H9 (cell line): ENCODE data around the gene NTMT1. TPM values are rescaled to one million over a fixed set of nuclear protein-coding genes. Genes with fewer than 3 reads are reported as not detected.
A peak's percentile ranks its signal among the peaks of the same experiment; 100 is the strongest.

Experiments
- DNase-seq: peaks from one replicate; pipeline ENCODE4 v3.0.0-alpha.2; 2017
- H2AFZ ChIP-seq: one replicate; pipeline ENCODE4 v1.6.1; 2013; ENCODE audit warnings: mild to moderate bottlenecking, low read length, control low read depth, moderate library complexity
- H2AK5ac ChIP-seq: 2 replicates; pipeline ENCODE4 v1.6.1; 2013; ENCODE audit warnings: low read length, control low read depth, mixed read lengths; ENCODE audit not compliant: insufficient read length
- H2BK120ac ChIP-seq: one replicate; pipeline ENCODE4 v1.6.1; 2013; ENCODE audit warnings: low read depth, mild to moderate bottlenecking, low read length, control low read depth, inconsistent platforms; ENCODE audit not compliant: poor library complexity, severe bottlenecking
- H2BK12ac ChIP-seq: 2 replicates; pipeline ENCODE4 v1.6.1; 2013; ENCODE audit warnings: low read length, control low read depth, mixed read lengths, low read depth; ENCODE audit not compliant: insufficient read length
- H2BK15ac ChIP-seq: 2 replicates; pipeline ENCODE4 v1.6.1; 2013; ENCODE audit warnings: low read depth, low read length, control low read depth
- H2BK20ac ChIP-seq: one replicate; pipeline ENCODE4 v1.6.1; 2013; ENCODE audit warnings: low read depth, mild to moderate bottlenecking, low read length, control low read depth, inconsistent platforms; ENCODE audit not compliant: poor library complexity, severe bottlenecking
- H2BK5ac ChIP-seq: 2 replicates; pipeline ENCODE4 v1.6.1; 2013; ENCODE audit warnings: low read length, control low read depth, mixed read lengths; ENCODE audit not compliant: insufficient read length
- H3K14ac ChIP-seq: 2 replicates; pipeline ENCODE4 v1.6.1; 2013; ENCODE audit warnings: low read length, control low read depth; ENCODE audit not compliant: insufficient read depth
- H3K18ac ChIP-seq: 2 replicates; pipeline ENCODE4 v1.6.1; 2013; ENCODE audit warnings: low read depth, mild to moderate bottlenecking, mixed read lengths, low read length, control low read depth; ENCODE audit not compliant: insufficient read length
- H3K23ac ChIP-seq: 2 replicates; pipeline ENCODE4 v1.6.1; 2013; ENCODE audit warnings: low read length, control low read depth, mixed read lengths, low read depth; ENCODE audit not compliant: insufficient read length
- H3K23me2 ChIP-seq: 2 replicates; pipeline ENCODE4 v1.6.1; 2013; ENCODE audit warnings: low read depth, mild to moderate bottlenecking, mixed read lengths, low read length, control low read depth; ENCODE audit not compliant: insufficient read length, poor library complexity, severe bottlenecking
- H3K27ac ChIP-seq: 2 replicates; pipeline ENCODE4 v1.5.1; 2013; ENCODE audit warnings: low read length, control low read depth, mixed read lengths, low read depth; ENCODE audit not compliant: insufficient read length
- H3K27me3 ChIP-seq: 2 replicates; pipeline ENCODE4 v1.6.1; 2013; ENCODE audit warnings: low read length, control low read depth, inconsistent platforms; ENCODE audit not compliant: insufficient read depth
- H3K4ac ChIP-seq: 2 replicates; pipeline ENCODE4 v1.6.1; 2013; ENCODE audit warnings: low read depth, mild to moderate bottlenecking, control low read depth, inconsistent platforms, low read length, moderate library complexity
- H3K4me1 ChIP-seq: 2 replicates; pipeline ENCODE4 v1.6.1; 2013; ENCODE audit warnings: low read length, control low read depth, inconsistent platforms; ENCODE audit not compliant: insufficient read depth
- H3K4me2 ChIP-seq: 2 replicates; pipeline ENCODE4 v1.6.1; 2013; ENCODE audit warnings: low read length, control low read depth, mixed read lengths; ENCODE audit not compliant: insufficient read length, insufficient read depth
- H3K56ac ChIP-seq: 2 replicates; pipeline ENCODE4 v1.6.1; 2013; ENCODE audit warnings: low read depth, mild to moderate bottlenecking, mixed read lengths, low read length, control low read depth; ENCODE audit not compliant: insufficient read length
- H3K79me1 ChIP-seq: 2 replicates; pipeline ENCODE4 v1.6.1; 2013; ENCODE audit warnings: low read depth, mild to moderate bottlenecking, moderate library complexity, low read length, control low read depth, inconsistent platforms; ENCODE audit not compliant: insufficient read depth, poor library complexity, severe bottlenecking
- H3K79me2 ChIP-seq: 2 replicates; pipeline ENCODE4 v1.6.1; 2013; ENCODE audit warnings: low read length, control low read depth, inconsistent platforms; ENCODE audit not compliant: insufficient read depth
- H3K9ac ChIP-seq: 2 replicates; pipeline ENCODE4 v1.6.1; 2013; ENCODE audit warnings: low read length, control low read depth, mixed read lengths; ENCODE audit not compliant: insufficient read length; ENCODE audit errors: extremely low read depth
- H3K9me3 ChIP-seq: one replicate; pipeline ENCODE4 v1.6.1; 2013; ENCODE audit warnings: low read depth, low read length, inconsistent platforms; ENCODE audit not compliant: control insufficient read depth
- H3T11ph ChIP-seq: one replicate; pipeline ENCODE4 v1.6.1; 2013; ENCODE audit warnings: mild to moderate bottlenecking, low read length, control low read depth, inconsistent platforms
- H4K20me1 ChIP-seq: one replicate; pipeline ENCODE4 v1.6.1; 2013; ENCODE audit not compliant: control insufficient read depth, insufficient read length, insufficient read depth
- H4K5ac ChIP-seq: 2 replicates; pipeline ENCODE4 v1.6.1; 2013; ENCODE audit warnings: low read depth, mild to moderate bottlenecking, mixed read lengths, low read length, control low read depth; ENCODE audit not compliant: insufficient read length
- H4K8ac ChIP-seq: replicated peaks from 2 replicates; pipeline ENCODE4 v1.6.1; 2013; ENCODE audit warnings: low read length, control low read depth, mixed read lengths, low read depth; ENCODE audit not compliant: insufficient read length
- H4K91ac ChIP-seq: 2 replicates; pipeline ENCODE4 v1.6.1; 2013; ENCODE audit warnings: low read depth, mild to moderate bottlenecking, moderate library complexity, mixed read lengths, low read length, control low read depth; ENCODE audit not compliant: insufficient read length
- H3K27ac Mint-ChIP-seq, 3 experiments: 2 replicates in 2 of 3; 3 replicates in 1 of 3; pipeline ENCODE4 v1.8.0; 2020 to 2021; ENCODE audit warnings: mixed read lengths in 3 of 3, mild to moderate bottlenecking in 1 of 3, moderate library complexity in 1 of 3
- H3K27me3 Mint-ChIP-seq: 2 replicates; pipeline ENCODE4 v1.8.0; 2021; ENCODE audit warnings: low read depth, mild to moderate bottlenecking, moderate library complexity, mixed read lengths
- H3K36me3 Mint-ChIP-seq, 3 experiments: 2 replicates in 2 of 3; 3 replicates in 1 of 3; pipeline ENCODE4 v1.8.0; 2020 to 2021; ENCODE audit warnings: low read depth in 3 of 3, mixed read lengths in 3 of 3; ENCODE audit not compliant: insufficient read depth in 1 of 3
- H3K4me1 Mint-ChIP-seq, 2 experiments: 2 replicates each; pipeline ENCODE4 v1.8.0; 2020; ENCODE audit warnings: mixed read lengths in 2 of 2
- H3K4me3 Mint-ChIP-seq, 2 experiments: 2 replicates in 1 of 2; 3 replicates in 1 of 2; pipeline ENCODE4 v1.8.0; 2020 to 2021; ENCODE audit warnings: mild to moderate bottlenecking in 2 of 2, mixed read lengths in 2 of 2, moderate library complexity in 1 of 2
- H3K9me3 Mint-ChIP-seq, 2 experiments: 2 replicates in 1 of 2; 3 replicates in 1 of 2; pipeline ENCODE4 v1.8.0; 2020; ENCODE audit warnings: mild to moderate bottlenecking in 2 of 2, mixed read lengths in 2 of 2, moderate library complexity in 1 of 2
- CTCF ChIP-seq: fragments of 200-600 bp; sonication (generic); conservative IDR thresholded peaks from 3 replicates; pipeline ENCODE4 v1.8.0; 2021; ENCODE audit warnings: antibody characterized with exemption, mild to moderate bottlenecking
- WGBS: extraction: QIAGEN DNeasy Blood & Tissue Kit; methylation state at CpG from one replicate; pipeline ENCODE4 v1.1.7; 2013; ENCODE audit warnings: missing lambda C conversion rate, low lambda C conversion rate, mixed read lengths; ENCODE audit not compliant: insufficient read length; ENCODE audit errors: extremely low coverage; 5-methylcytosine and 5-hydroxymethylcytosine counted together
- total RNA-seq: library from RNA; stranded (reverse); gene quantifications from 2 replicates; pipeline ENCODE4 v1.2.1, GENCODE V29; 2021

NTMT1 gene
- total RNA-seq, 1 experiment from 2014 or later, result 57.9 TPM

- Histone ChIP-seq H2AK5ac (no peak overlapping the region), H3K27ac (no peak overlapping the region), H2BK15ac (no peak overlapping the region), H3K14ac (no peak overlapping the region), H4K20me1 (no peaks in the 10 kb centered on the region), H3K56ac (no peak overlapping the region), H2BK20ac (no peak overlapping the region), H4K91ac (no peak overlapping the region), H3K9ac (no peak overlapping the region), H3K79me1 (no peaks in the 10 kb centered on the region), H3K23ac (no peak overlapping the region), H2BK12ac (no peak overlapping the region), H2BK120ac (no peak overlapping the region), H3K27me3 (peaks cover 2% of the 10 kb centered on the region; the same call in 1 of the 2 replicates), H3K18ac (no peak overlapping the region), H4K8ac (no peak overlapping the region), H2BK5ac (no peak overlapping the region), H3K23me2 (no peaks in the 10 kb centered on the region), H3K9me3 (no peaks in the 10 kb centered on the region), H4K5ac (no peak overlapping the region), H3K79me2 (no peaks in the 10 kb centered on the region), H3T11ph (no peak overlapping the region), H3K4me1 (peaks cover 4% of the 10 kb centered on the region; the same call in 1 of the 2 replicates), H3K4me2 (no peak overlapping the region), H3K4ac (no peak overlapping the region), H2AFZ (no peak overlapping the region)
- Mint-ChIP-seq H3K4me1 (peaks cover 49 to 64% of the 10 kb centered on the region in 2 experiments), H3K27ac (peak overlapping the region in 1 of 3 experiments; percentile 46; a peak in 1 of 7 replicates), H3K9me3 (peaks cover 0 to 2% of the 10 kb centered on the region in 2 experiments; a peak in 1 of 5 replicates), H3K27me3 (peaks cover 63% of the 10 kb centered on the region), H3K36me3 (no peaks in the 10 kb centered on the region; a peak in 1 of 7 replicates), H3K4me3 (no peak overlapping the region)
- TF ChIP-seq CTCF, result no peak
- no peak for DNase-seq
- no CpG with 5 or more reads among the region's 6 CpGs for WGBS
Observed at GRCh38 chr9:129590466-129590865, 35.5 kb upstream of the NTMT1 start.
